K562 (cell line): ENCODE results near the gene TRIM38. TPM values are rescaled to one million over a fixed set of nuclear protein-coding genes. Genes with fewer than 3 reads are reported as not detected.

Experiments
- CHD4 ChIP-seq: fragments of 200-600 bp; sonication (generic); IDR thresholded peaks from 3 replicates; pipeline ENCODE4 v1.6.1; 2012; ENCODE audit warnings: low read depth, mild to moderate bottlenecking, mixed read lengths, low read length, inconsistent platforms; ENCODE audit not compliant: insufficient read depth, insufficient replicate concordance, poor library complexity, severe bottlenecking
- HOXB6 ChIP-seq: fragments of 250-450 bp; sonication (Bioruptor Pico); IDR thresholded peaks from 2 replicates; pipeline ENCODE4 v1.5.1; 2022; ENCODE audit warnings: mild to moderate bottlenecking, borderline replicate concordance
- ILK ChIP-seq: fragments of 450-650 bp; IDR thresholded peaks from 2 replicates; pipeline ENCODE4 v1.6.1; 2016; ENCODE audit warnings: missing genetic modification characterization, low read depth, mild to moderate bottlenecking, missing compliant biosample characterization, moderate library complexity, borderline replicate concordance
- MEF2D ChIP-seq: conservative IDR thresholded peaks from 2 replicates; pipeline ENCODE4 v1.6.1; 2016; ENCODE audit warnings: low read depth, missing genetic modification characterization, missing compliant biosample characterization
- NEUROD1 ChIP-seq: fragments of 150-350 bp; IDR thresholded peaks from 2 replicates; pipeline ENCODE4 v1.6.1; 2014; ENCODE audit warnings: borderline replicate concordance, low read length, low read depth; ENCODE audit not compliant: partially characterized antibody
- PCBP2 ChIP-seq: fragments of 200-400 bp; formaldehyde crosslinking; IDR thresholded peaks from 2 replicates; pipeline ENCODE4 v1.6.1; 2018; ENCODE audit warnings: low read length, low read depth, mild to moderate bottlenecking, moderate library complexity; ENCODE audit not compliant: poor library complexity, severe bottlenecking
- POU5F1 ChIP-seq: fragments of 150-350 bp; IDR thresholded peaks from 2 replicates; pipeline ENCODE4 v1.6.1; 2014; ENCODE audit warnings: borderline replicate concordance, low read length, low read depth, mild to moderate bottlenecking; ENCODE audit not compliant: partially characterized antibody
- RB1 ChIP-seq: fragments of 450-650 bp; IDR thresholded peaks from 2 replicates; pipeline ENCODE4 v1.6.1; 2017; ENCODE audit warnings: low read depth, mild to moderate bottlenecking
- RBM22 ChIP-seq: fragments of 200-400 bp; formaldehyde crosslinking; IDR thresholded peaks from 2 replicates; pipeline ENCODE4 v1.6.1; 2018; ENCODE audit warnings: low read length, low read depth; ENCODE audit not compliant: poor library complexity, severe bottlenecking
- SMAD3 ChIP-seq: fragments of 450-650 bp; formaldehyde crosslinking; conservative IDR thresholded peaks from 2 replicates; pipeline ENCODE4 v1.4.0; 2020; ENCODE audit warnings: mild to moderate bottlenecking
- SNRNP70 ChIP-seq: fragments of 200-400 bp; formaldehyde crosslinking; optimal IDR thresholded peaks from 2 replicates; pipeline ENCODE3; 2017; ENCODE audit warnings: low read depth, low read length
- YY1 ChIP-seq, 3 experiments: IDR thresholded peaks; 2 replicates each; pipeline ENCODE4 v1.6.1; 2011; ENCODE audit warnings: low read length in 2 of 3, mild to moderate bottlenecking in 2 of 3, moderate library complexity in 2 of 3, borderline replicate concordance in 1 of 3, control low read depth in 1 of 3, low read depth in 1 of 3; ENCODE audit not compliant: insufficient read depth in 3 of 3, insufficient replicate concordance in 2 of 3, control insufficient read depth in 1 of 3, insufficient read length in 1 of 3; ENCODE audit errors: extremely low read depth in 1 of 3
- ZBTB8A ChIP-seq: fragments of 450-650 bp; IDR thresholded peaks from 2 replicates; pipeline ENCODE4 v1.6.1; 2018; ENCODE audit warnings: mild to moderate bottlenecking, moderate library complexity; ENCODE audit not compliant: partially characterized antibody
- ZFPM2 ChIP-seq: fragments of 250-450 bp; sonication (Bioruptor Pico); IDR thresholded peaks from 2 replicates; pipeline ENCODE4 v1.5.1; 2022; ENCODE audit warnings: mild to moderate bottlenecking
- polyA plus RNA-seq, 8 experiments: library from polyadenylated mRNA; depleted of rRNA in 4 of 8; stranded (reverse) in 5 of 8; unstranded in 3 of 8; fragments of >200 nt; fragmentation: Nextera tagmentation in 2 of 8; fragmentation: Illumina TruSeq in 1 of 8; extraction: Ambion mirVana in 2 of 8; extraction: Trizol in 1 of 8; gene quantifications; 2 replicates each; pipeline versions ENCODE4 v1.2.1 to v1.2.3, GENCODE V29; 2011 to 2014; ENCODE audit warnings: inconsistent platforms in 1 of 8, missing spikeins in 1 of 8
- total RNA-seq, 7 experiments: library from RNA; depleted of rRNA in 6 of 7; stranded (reverse); fragments of >200 nt in 6 of 7; fragmentation: Illumina TruSeq in 2 of 7; extraction: Trizol in 2 of 7; gene quantifications; 2 replicates each; pipeline versions ENCODE4 v1.2.1 to v1.2.3, GENCODE V29; 2011 to 2021; ENCODE audit warnings: low replicate concordance in 1 of 7
- TF ChIP-seq, protein P1 (sequence below): fragments of 250-450 bp; sonication (Bioruptor Pico); IDR thresholded peaks from 2 replicates; pipeline ENCODE4 v1.9.0; 2021; ENCODE audit warnings: mild to moderate bottlenecking, inconsistent platforms
- TF ChIP-seq, protein P2 (sequence below), 2 experiments: fragments of 450-650 bp; IDR thresholded peaks; 2 replicates each; pipeline ENCODE4 v1.6.1; 2016
- TF ChIP-seq, protein P3 (sequence below): fragments of 450-650 bp; formaldehyde crosslinking; IDR thresholded peaks from 2 replicates; pipeline ENCODE4 v1.4.0; 2020; ENCODE audit warnings: mild to moderate bottlenecking, moderate library complexity
- TF ChIP-seq, protein P4 (sequence below): fragments of 250-450 bp; sonication (Bioruptor Pico); IDR thresholded peaks from 2 replicates; pipeline ENCODE4 v1.4.0; 2020; ENCODE audit warnings: mild to moderate bottlenecking, moderate library complexity

TRIM38 gene
- total and polyA plus RNA-seq, 9 of the 15 experiments (the other 6 are each of a cell fraction or from before 2014, with no cell fraction given): 1.7 to 6.7 (median 6.3) TPM

DNA sequence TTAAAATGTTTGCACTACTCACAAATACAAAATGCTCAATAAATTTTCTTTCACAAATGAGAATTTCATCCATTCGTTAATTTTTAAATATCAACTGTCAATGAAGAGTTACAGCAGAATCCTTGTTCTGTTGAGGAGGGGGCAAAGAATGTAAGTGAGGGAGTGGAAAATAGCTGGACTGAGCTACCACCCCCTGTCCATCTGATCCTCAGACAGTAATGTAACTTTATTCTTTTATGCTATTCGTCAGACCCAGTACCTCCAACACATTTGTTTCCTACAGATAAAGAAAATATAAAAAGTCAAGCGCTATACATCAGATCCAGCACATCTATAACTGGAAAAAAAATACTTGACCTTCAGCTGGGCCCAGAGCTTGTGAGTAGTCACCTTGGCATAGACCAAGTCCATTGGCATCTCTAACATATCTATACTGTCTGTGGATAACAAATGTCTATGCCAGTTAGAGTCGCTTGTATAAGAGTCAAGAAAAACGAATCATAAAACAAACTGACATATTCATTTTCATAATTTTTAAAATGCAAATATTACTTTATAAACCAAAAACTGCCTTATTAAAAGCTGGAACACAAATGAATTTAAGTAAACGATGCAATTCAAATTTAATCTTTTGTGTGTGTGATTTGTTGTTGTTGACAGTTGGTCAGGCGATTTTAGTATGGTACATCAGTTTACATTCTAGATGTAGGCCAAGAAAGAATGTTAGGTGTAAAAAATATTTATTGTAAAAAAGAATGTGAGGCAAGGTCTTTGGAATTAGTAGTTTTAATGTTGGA, 67.5 kb downstream of the TRIM38 start (continued):
- TF ChIP-seq, protein P1, sequence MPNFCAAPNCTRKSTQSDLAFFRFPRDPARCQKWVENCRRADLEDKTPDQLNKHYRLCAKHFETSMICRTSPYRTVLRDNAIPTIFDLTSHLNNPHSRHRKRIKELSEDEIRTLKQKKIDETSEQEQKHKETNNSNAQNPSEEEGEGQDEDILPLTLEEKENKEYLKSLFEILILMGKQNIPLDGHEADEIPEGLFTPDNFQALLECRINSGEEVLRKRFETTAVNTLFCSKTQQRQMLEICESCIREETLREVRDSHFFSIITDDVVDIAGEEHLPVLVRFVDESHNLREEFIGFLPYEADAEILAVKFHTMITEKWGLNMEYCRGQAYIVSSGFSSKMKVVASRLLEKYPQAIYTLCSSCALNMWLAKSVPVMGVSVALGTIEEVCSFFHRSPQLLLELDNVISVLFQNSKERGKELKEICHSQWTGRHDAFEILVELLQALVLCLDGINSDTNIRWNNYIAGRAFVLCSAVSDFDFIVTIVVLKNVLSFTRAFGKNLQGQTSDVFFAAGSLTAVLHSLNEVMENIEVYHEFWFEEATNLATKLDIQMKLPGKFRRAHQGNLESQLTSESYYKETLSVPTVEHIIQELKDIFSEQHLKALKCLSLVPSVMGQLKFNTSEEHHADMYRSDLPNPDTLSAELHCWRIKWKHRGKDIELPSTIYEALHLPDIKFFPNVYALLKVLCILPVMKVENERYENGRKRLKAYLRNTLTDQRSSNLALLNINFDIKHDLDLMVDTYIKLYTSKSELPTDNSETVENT (CRISPR knock-in tag): no peak
- TF ChIP-seq YY1 (IDR thresholded peaks at IDR 0.05; ENCODE audit: borderline replicate concordance in 1 of 3, control insufficient read depth in 1 of 3, extremely low read depth in 1 of 3, insufficient read depth in 3 of 3, insufficient read length in 1 of 3, insufficient replicate concordance in 2 of 3, low read depth in 1 of 3, low read length in 2 of 3): no peak
- TF ChIP-seq, protein P2, sequence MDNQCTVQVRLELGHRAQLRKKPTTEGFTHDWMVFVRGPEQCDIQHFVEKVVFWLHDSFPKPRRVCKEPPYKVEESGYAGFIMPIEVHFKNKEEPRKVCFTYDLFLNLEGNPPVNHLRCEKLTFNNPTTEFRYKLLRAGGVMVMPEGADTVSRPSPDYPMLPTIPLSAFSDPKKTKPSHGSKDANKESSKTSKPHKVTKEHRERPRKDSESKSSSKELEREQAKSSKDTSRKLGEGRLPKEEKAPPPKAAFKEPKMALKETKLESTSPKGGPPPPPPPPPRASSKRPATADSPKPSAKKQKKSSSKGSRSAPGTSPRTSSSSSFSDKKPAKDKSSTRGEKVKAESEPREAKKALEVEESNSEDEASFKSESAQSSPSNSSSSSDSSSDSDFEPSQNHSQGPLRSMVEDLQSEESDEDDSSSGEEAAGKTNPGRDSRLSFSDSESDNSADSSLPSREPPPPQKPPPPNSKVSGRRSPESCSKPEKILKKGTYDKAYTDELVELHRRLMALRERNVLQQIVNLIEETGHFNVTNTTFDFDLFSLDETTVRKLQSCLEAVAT (IDR thresholded peaks at IDR 0.05): peak; percentile 86 to 88; a peak in 3 of 4 replicates
- no peak for TF ChIP-seq CHD4
- TF ChIP-seq SNRNP70: no peak
- TF ChIP-seq ZFPM2: peak; percentile 44; the same call in 1 of the 2 replicates
- no peak for TF ChIP-seq ZBTB8A
- no peak for TF ChIP-seq MEF2D (tag)
- TF ChIP-seq, protein P3, sequence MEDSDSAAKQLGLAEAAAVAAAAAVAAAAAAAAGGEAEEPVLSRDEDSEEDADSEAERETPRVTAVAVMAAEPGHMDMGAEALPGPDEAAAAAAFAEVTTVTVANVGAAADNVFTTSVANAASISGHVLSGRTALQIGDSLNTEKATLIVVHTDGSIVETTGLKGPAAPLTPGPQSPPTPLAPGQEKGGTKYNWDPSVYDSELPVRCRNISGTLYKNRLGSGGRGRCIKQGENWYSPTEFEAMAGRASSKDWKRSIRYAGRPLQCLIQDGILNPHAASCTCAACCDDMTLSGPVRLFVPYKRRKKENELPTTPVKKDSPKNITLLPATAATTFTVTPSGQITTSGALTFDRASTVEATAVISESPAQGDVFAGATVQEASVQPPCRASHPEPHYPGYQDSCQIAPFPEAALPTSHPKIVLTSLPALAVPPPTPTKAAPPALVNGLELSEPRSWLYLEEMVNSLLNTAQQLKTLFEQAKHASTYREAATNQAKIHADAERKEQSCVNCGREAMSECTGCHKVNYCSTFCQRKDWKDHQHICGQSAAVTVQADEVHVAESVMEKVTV: no peak
- TF ChIP-seq ILK (tag): no peak
- TF ChIP-seq RBM22: no peak
- TF ChIP-seq RB1: no peak
- no peak for TF ChIP-seq NEUROD1
- no peak for TF ChIP-seq HOXB6 (CRISPR knock-in tag)
- no peak for TF ChIP-seq PCBP2
- no peak for TF ChIP-seq POU5F1
- TF ChIP-seq, protein P4, sequence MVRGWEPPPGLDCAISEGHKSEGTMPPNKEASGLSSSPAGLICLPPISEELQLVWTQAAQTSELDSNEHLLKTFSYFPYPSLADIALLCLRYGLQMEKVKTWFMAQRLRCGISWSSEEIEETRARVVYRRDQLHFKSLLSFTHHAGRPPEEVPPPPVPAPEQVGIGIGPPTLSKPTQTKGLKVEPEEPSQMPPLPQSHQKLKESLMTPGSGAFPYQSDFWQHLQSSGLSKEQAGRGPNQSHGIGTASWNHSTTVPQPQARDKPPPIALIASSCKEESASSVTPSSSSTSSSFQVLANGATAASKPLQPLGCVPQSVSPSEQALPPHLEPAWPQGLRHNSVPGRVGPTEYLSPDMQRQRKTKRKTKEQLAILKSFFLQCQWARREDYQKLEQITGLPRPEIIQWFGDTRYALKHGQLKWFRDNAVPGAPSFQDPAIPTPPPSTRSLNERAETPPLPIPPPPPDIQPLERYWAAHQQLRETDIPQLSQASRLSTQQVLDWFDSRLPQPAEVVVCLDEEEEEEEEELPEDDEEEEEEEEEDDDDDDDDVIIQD (CRISPR knock-in tag): no peak
- no peak for TF ChIP-seq SMAD3 (CRISPR knock-in tag)
